Right ventricle myocardium superior (tissue), 1 donor: Measurements from ENCODE around the gene ASCC1. TPM values are rescaled to one million over a fixed set of nuclear protein-coding genes. Genes with fewer than 3 reads are reported as not detected.
"Not testable (repeated sequence)": the region's sequence is repeated elsewhere in the genome, so short reads cannot be mapped to it uniquely, and the experiment has no call there.

Source experiments
- ATAC-seq: fragments of 200-7000 bp; cut with Tn5 transposase; one replicate; pipeline ENCODE4 v1.9.1; 2020; ENCODE audit warnings: mild to moderate bottlenecking; ENCODE audit not compliant: poor library complexity
- DNase-seq: peaks from one replicate; pipeline ENCODE4 v3.0.0-alpha.2; 2020
- intact Hi-C: fragments of 100-400 bp; cut with DNase I; formaldehyde crosslinking; loops from one replicate; pipeline ENCODE4 v1.11.2; 2022
- total RNA-seq: library from RNA; stranded (reverse); fragmentation: NEBNext Ultra II Directional; extraction: Animal tissue kit (Norgen Biotek cat#: 25700); gene quantifications from one replicate; pipeline ENCODE4 v1.2.1, GENCODE V29; 2021
- donor health status: DM: no; HTN: yes; CAD: no; lungs with severe emphysema.

Gene ASCC1
- total RNA-seq, 1 donor from 2014 or later: 32.0 TPM

DNA sequence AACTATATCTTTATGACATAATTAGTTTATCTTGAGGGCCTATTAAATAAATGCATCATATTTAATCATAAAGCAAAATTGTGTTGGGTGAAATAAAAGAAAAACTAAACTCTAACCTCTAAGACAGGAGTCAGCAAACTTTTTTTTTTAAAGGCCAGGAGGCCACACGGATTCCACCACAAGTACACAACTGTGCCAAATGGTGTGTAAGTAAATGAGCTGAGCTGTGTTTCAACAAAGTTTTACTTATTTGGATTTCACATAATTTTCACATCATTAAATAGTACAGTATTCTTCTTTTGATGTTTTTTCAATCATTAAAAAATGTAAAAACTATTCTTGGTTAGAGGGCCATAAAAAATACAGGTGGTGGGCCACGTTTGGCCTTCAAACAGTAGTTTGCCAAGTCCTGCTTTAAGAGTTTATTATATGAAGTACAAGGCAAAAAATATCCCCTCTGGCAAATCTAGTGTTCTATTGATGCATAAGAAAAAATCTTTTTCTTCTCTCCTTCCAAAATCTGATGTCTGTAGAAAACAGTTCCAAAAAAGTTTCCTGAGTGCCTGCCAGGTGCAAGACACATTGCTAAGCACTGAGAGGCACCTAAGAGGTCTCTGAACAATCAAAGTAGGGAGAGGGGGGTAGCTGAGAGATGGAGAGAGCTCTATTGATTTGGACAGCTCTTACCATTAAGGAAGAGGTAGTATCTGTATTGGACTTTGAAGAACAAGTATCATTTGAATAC is 101.2 kb downstream of the ASCC1 start:
- ATAC-seq: no peak
- intact Hi-C loops: no loop called here
- DNase-seq: no peak

DNA sequence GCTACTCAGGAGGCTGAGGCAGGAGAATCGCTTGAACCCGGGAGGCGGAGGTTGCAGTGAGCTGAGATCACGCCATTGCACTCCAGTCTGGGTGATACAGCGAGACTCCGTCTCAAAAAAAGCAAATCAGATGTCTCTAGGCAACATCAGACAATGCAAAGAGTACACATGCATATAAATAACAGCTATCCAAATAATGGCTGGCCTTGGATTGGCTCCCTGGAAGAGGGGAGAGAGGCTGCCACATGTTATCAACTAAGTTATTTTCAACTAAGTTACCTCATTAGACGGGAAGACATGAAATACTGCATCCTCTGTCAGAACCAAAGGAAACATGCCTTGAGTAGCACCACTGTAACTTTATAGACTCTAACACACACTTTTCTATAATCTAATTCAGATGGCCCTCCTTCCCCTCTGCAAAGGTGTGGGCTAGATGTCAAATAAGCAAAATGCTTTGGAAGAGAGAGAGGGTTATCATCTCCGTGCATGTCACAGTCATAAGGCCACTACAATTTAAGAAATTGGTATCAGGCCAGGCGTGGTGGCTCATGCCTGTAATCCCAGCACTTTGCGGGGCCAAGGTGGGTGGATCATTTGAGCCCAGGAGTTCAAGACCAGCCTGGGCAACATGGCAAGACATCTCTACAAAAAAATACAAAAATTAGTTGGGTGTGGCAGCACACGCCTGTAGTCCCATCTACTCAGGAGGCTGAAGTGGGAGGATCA is 105.2 kb downstream of the ASCC1 start:
- intact Hi-C loops: no loop called here
- peak; percentile 83 for ATAC-seq
- DNase-seq: no peak

DNA sequence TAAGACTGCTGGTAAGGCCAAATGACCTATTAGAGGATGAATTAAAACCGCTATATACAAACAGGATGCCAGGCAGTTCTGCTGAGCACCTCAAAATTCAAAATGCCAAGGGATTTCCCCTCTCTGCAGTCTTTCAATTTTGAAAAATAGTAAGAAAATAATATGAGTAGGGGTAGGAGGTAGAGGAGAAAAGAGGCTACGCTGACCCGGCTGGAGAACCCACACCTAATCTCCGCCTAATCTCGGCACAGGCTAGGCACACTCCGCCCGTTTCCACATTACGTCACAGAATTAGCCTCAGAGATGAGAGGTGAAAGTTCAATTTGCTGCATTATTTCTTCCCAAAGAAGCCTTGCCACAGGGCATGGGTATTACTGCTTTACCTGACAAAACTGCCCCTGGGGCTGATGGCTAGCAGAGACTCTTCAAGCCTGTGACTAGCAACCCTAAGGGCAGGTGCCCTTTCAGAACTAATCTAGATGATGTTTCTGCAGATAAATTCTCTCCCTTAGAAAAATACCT is 106.4 kb downstream of the ASCC1 start:
- ATAC-seq: no peak
- intact Hi-C loops: loop anchor here (10.0 kb wide), 1 partner anchor 55 kb away; no protein-coding TSS in a partner anchor

DNA sequence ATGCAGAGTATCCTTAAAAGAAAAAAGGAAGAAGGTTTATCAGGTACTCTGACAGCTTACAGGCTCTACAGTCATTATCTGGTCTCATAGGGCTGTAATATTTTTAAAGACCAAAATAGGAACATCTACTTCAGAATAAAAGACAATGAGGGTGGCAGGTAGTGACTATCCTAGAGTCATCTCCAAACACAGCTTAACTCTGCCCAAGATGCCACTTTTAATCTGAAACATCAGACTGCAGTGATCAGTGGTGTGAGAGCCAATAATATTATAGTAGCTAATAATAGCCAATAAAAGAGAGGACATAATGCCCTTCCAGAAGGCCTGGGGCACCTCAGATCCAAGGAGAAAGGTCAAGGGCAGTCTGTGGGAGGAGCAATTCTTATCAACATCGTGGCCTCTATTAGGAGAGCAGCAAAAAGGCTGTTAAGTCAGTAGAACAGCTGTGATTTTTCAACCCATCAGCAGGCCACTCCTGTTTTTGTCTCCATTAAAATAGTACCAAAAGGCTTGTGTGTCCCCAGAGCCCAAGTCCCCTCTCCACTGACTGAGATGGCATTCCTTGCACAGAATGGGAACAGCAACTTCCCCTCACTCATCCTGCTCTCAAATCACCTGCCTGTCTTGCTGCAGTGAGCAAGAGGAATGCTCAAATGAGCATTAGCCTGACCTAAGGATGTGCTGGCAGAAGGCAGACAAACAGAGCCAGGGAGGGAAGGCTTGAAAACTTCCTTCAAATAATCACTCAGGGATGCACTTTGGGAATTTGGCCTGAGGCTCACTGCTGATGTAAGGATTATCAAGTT is 107.0 kb downstream of the ASCC1 start:
- ATAC-seq: peak; percentile 13
- DNase-seq: no peak
- intact Hi-C loops: loop anchor here (10.0 kb wide), 1 partner anchor 54 kb away; no protein-coding TSS in a partner anchor

More for the DNA sequence above, 106.4 kb downstream of the ASCC1 start:
- DNase-seq: no peak

DNA sequence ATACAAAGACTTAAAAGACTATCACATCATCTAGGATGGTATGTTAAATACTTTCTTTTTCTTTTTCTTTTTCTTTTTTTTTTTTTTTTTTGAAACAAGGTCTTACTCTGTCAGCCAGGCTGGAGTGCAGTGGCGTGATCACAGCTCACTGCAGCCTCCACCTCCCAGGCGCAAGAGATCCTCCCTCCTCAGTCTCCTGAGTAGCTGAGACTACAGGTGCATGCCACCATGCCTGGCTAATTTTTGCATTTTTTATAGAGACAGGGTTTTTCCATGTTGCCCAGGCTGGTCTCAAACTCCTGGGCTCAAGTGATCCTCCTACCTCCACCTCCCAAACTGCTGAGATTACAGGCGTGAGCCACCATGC is 108.1 kb downstream of the ASCC1 start:
- intact Hi-C loops: loop anchor here (10.0 kb wide), 1 partner anchor 53 kb away; no protein-coding TSS in a partner anchor
- not testable (repeated sequence) for ATAC-seq, DNase-seq

DNA sequence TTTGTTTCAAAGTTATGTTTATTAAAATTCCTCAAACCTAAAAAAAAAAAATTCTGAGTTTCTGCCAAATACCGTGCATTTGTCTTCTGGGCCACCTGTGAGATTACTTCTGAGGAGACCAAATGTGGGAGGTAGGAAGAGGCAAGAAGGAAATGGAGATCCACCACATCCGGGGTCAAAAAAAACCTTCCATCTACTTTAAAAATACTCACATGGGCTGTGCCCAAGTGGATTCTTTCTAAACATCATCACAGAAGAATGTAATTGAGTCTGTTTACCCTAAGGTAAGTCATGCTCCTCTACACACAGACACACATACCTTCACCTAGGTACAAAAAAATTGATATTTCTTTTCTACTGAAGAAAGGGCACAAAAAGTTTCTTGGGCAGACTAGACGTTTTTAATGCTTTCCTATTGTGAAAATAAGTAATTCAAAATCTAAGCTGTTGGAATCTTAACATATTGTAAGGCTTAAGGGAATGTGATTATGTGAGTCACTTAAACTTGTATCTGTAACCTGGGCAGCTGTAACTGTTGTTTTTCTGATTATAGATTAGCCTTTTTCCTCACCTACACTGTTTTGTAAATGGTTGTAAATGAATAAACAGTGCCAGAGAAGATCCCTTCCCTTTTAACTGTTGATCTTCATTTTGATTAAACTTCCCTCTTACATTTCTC is 108.6 kb downstream of the ASCC1 start:
- intact Hi-C loops: loop anchor here (10.0 kb wide), 1 partner anchor 53 kb away; no protein-coding TSS in a partner anchor

DNA sequence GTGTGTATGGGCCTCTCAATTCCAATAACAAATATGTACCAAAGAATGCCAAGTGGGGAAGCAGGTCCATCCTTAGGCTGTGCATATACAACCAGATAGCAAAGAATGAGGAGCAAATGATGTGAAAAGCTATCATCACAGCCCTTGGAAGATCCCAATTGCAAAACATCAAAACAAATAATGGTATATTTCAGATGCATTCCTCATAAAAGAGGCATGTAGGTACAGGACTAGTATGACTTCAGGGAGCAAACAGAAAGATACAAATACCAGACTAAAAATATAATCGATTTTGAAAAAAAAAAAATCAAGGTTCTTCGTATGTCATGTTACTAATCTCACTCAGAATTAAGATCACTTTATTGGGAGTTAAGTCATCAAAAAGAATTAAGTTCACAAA is 109.2 kb downstream of the ASCC1 start:
- DNase-seq (no peak), ATAC-seq (no peak)
- intact Hi-C loops: loop anchor here (10.0 kb wide), 1 partner anchor 52 kb away; no protein-coding TSS in a partner anchor

More for the DNA sequence above, 108.6 kb downstream of the ASCC1 start:
- DNase-seq (no peak), ATAC-seq (no peak)

DNA sequence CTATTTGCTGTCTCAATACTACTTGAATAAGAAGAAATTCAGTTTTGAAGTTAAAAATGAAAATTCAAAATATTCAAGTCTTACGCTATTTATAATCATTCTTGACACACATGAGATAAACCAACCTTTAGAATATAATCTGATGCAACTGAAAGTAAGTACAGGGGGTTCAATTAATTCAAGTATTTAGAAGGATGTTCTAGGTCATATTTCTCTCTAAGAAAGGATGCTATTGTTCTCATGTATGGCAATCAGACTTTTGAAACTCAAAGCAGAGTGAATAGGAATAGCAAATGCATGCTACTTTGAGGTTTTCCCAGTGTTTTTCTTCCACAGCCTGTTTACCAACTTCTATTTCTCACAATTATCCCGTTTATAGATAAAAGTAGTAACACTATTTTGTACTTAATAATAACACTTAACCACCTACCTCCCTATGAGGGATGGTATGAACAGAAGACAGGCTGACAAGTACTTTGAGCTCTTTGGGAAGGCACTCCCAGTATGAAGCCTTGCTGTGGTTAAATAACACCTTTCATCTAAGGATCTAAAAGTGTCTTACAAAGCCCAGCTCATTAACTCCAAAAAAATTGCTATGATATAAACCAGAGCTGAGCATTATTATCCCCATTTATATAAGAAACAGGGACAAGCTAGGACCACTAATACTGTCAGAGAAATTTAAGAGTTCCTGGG is 109.8 kb downstream of the ASCC1 start:
- DNase-seq: no peak
- intact Hi-C loops: loop anchor here (10.0 kb wide), 1 partner anchor 52 kb away; no protein-coding TSS in a partner anchor
- no peak for ATAC-seq

DNA sequence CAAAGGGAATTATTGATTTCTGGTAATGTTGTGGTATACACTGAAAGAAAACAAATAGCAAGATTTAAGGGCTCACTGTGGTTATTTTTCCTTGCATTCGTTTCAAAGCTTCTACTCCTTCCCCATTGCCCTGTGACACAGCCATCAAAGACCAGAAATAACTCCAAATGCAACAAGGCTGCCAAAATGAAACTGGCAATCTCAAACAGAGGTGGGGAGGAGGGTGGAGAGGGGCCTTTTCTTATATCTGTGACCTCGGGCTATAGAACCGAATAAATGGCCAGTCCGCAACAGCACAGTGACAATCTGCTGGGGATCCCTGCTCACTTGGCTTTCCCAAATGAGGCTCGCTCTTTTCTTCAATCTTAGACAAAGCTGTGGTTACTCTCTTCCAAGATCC is 110.4 kb downstream of the ASCC1 start:
- DNase-seq: no peak
- intact Hi-C loops: loop anchor here (10.0 kb wide), 1 partner anchor 51 kb away; no protein-coding TSS in a partner anchor
- peak; percentile 42 for ATAC-seq

DNA sequence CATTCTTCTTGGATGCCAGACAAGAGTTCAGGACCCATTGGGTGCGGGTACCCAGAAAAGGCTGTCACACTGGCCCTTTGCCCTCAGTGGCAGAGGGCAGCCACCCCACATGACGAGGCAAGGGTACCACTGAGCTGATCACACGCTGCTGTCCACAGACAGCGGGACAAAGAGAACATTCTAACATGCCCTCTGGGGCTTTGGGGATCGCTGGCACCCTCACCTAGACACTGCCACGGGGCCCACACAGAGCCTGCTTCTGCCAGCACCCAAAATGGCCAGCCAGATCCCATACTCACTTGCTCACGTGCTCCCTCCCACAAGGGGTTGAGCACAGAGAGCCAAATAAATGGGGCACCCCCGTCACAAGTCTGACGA is 111.0 kb downstream of the ASCC1 start:
- DNase-seq: no peak
- intact Hi-C loops: loop anchor here (10.0 kb wide), 1 partner anchor 50 kb away; no protein-coding TSS in a partner anchor
- peak; percentile 16 for ATAC-seq

DNA sequence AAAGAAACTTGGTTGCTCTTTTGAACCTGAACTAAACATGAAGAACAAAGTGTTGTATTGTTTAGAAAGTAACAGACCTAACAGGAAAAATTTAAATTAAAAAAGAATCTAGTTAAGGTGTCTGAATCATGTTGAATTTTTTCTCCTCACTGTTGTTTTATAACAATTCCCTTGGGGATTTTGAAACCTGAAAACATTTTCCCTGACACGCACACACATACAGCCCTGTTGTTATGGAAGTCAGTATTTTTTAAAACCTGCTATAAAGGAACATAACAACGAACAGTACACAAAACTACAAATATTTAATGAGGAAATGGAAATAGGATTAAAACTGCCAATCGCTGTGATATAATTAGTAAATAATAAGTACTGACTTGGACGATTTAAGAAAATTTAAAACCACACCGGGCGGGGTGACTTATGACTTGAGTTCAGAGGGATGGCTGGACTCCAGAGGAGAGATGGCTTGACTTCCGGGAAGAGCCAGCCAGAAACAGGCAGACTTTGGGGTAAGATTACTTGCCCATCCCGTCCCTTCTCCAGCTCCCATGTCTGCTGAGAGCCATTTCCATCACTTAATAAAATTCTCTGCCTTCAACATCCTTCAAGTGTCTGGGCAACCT is 111.5 kb downstream of the ASCC1 start:
- ATAC-seq: no peak
- intact Hi-C loops: loop anchor here (10.0 kb wide), 1 partner anchor 50 kb away; no protein-coding TSS in a partner anchor

DNA sequence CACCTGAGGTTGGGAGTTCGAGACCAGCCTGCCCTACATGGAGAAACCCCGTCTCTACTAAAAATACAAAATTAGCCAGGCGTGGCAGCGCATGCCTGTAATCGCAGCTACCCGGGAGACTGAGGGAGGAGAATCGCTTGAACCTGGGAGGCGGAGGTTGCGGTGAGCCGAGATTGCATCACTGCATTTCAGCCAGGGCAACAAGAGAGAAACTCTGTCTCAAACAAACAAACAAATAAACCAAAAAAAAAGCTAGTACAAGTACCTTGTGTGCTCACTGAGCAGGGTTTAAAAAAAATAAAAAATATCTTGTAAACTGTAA is 116.5 kb downstream of the ASCC1 start:
- intact Hi-C loops: no loop called here
- ATAC-seq (no peak), DNase-seq (no peak)

More for the DNA sequence above, 111.5 kb downstream of the ASCC1 start:
- DNase-seq: no peak

DNA sequence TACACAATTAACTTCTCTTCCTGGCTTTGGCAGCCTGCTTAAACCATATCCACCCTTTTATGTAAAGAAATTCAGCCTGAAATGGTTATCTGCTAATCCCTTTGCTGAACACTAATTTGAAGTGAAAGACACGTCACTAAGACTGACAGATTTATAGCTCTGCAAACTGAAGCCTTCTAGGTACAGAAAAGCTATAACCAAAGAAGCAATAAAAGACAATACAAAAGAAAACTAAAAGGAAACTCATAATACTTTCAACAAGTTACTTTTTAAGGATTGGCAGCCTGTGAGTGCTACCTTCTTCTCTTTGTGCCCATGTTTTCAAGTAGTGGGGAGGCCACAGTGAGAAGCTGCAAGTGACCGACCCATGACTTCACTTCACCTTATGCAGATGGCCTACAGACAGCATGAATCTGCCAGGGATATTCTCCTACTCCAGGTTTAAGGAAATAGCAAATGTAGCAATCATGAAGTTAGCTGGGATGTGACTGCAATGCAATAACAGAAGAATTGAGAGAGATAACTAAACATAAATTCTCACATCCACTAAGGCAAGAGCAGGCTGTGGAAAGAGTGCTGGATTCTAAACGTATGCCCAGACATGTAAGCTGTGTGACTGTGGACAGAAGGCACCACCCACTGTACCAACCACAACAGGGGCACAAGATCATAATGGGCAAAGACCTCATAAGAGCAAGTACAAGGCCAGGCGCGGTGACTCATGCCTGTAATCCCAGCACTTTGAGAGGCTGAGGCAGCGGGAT is 117.1 kb downstream of the ASCC1 start:
- ATAC-seq: no peak
- intact Hi-C loops: no loop called here

DNA sequence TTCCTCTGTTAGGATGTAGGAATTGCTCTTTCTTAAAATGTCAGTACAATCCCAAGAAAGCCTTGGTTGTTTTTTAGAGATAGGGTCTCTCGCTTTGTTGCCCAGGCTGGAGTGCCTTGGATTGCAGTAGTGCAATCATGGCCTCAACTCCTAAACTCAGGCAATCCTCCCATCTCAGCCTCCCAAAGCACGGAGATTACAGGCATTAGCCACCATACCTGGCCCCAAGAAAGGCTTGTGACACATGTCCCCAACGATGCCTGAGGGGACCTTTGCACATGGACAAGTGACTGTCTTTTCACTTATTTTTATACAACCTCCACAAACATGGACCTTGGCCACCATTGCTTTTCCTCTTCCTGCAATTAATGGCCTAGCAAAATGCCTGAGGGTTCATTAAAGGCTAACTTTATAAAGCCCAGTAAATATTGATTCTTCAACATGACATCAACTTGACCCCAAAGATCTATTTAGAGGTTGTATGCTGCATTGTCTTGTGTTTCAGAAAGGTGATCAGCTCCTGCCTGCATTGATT is 117.7 kb downstream of the ASCC1 start:
- DNase-seq (no peak), ATAC-seq (peak; percentile 8)
- intact Hi-C loops: no loop called here

More for the DNA sequence above, 117.1 kb downstream of the ASCC1 start:
- DNase-seq: no peak

DNA sequence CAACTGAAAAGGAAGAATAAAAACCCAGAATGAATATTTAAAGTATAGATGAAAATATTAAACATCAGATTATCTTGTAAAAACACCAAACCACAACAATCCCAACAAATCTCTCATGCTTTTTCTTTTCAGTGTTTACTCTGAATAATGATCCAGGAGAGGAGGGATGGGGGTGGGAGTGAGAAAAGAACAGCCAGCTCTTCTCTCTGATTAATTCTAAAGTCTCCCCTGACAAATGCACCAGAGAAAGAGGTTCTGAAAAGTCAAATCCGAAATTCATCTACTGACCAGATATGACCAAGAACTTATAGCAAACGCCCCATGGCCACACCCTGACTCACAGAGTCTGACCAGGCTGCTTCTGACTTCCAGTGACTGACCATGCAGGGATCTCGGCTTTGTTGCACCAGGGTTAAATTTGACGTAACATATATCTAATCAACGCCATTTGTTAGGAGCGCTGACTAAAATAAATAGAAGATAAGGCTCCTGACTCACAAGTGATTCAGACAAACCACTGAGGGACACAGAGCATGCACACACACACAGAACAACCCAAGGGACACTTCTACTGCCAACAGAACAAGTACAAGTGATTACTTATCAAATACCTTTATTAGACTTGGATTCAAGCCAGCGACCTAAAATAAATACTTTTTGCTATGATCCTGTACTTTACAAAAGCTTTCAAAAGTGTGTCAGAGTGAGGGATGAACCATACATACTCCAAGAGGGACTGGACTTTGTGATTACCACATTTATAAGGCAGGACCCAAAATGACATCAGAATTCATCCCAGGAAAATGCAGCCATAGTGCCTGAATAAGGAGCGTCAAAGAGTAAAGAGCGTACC is 118.4 kb downstream of the ASCC1 start:
- intact Hi-C loops: no loop called here
- DNase-seq (no peak), ATAC-seq (peak; percentile 92)
